HEK293T (cell line): ENCODE measurements around the gene NAALADL2.

Source experiments
- CTBP1 ChIP-seq: fragments of 450-650 bp; IDR thresholded peaks from 2 replicates; pipeline ENCODE4 v1.6.1; 2016; ENCODE audit warnings: borderline replicate concordance
- ELF4 ChIP-seq: fragments of 450-650 bp; IDR thresholded peaks from 2 replicates; pipeline ENCODE4 v1.6.1; 2017; ENCODE audit warnings: antibody characterized with exemption
- FOXK2 ChIP-seq: fragments of 450-650 bp; IDR thresholded peaks from 2 replicates; pipeline ENCODE4 v1.6.1; 2016; ENCODE audit warnings: mild to moderate bottlenecking
- HDGF ChIP-seq: fragments of 450-650 bp; IDR thresholded peaks from 2 replicates; pipeline ENCODE4 v1.6.1; 2017; ENCODE audit warnings: antibody characterized with exemption, borderline replicate concordance
- SP1 ChIP-seq: fragments of 450-650 bp; IDR thresholded peaks from 2 replicates; pipeline ENCODE4 v1.6.1; 2017
- TARDBP ChIP-seq: fragments of 450-650 bp; IDR thresholded peaks from 2 replicates; pipeline ENCODE4 v1.6.1; 2016

DNA sequence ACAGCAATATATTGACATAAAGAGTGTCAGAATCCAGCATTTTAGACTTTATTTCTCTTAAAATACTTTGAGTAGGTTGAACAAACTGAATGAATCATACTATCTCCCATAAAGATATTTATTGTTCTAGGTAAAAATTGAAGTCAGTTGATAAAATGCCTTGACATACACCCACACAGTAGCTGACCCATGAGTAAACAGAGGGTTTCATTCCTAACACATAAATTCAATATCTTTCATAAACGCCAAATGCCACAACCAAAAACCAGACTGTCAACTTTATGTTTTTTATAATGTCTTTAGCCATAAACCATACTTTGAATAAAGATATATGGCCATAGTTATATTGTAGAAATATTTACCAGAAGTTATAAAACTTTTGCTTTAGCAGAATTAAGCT is 742.4 kb downstream of the NAALADL2 start:
- TF ChIP-seq TARDBP (no peak), FOXK2 (no peak), CTBP1 (no peak), ELF4 (no peak), SP1 (no peak), HDGF (no peak)
